Activated CD4-positive, alpha-beta T cell treated with anti-CD3 and anti-CD28 coated beads for 1 hour (primary cell): ENCODE results near the gene IL32.
"Not testable (repeated sequence)": the region's sequence is repeated elsewhere in the genome, so short reads cannot be mapped to it uniquely, and the experiment has no call there.

Source experiments
- DNase-seq: peaks from one replicate; pipeline ENCODE4 v3.0.0-alpha.2; 2020

Gene IL32

DNA sequence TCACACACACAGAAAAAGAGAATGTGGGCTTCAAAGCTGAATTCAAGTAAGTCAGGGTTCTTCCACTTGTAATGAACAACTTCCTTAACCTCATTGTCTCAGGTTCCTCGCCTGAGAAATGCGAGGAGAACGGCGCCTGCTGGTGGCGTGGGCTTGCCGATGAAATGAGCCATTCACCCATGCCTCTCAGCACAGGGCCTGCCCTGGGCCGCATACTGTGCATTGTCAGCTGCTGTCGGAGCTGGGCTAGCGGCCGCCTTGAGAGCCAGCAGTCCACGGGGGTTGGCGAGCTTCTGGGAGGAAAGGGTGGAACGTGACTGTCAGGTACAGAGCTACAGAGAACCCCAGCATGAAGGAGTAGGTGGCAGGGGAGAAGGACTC, 12.1 kb upstream of the IL32 start:
- not testable (repeated sequence) for DNase-seq

DNA sequence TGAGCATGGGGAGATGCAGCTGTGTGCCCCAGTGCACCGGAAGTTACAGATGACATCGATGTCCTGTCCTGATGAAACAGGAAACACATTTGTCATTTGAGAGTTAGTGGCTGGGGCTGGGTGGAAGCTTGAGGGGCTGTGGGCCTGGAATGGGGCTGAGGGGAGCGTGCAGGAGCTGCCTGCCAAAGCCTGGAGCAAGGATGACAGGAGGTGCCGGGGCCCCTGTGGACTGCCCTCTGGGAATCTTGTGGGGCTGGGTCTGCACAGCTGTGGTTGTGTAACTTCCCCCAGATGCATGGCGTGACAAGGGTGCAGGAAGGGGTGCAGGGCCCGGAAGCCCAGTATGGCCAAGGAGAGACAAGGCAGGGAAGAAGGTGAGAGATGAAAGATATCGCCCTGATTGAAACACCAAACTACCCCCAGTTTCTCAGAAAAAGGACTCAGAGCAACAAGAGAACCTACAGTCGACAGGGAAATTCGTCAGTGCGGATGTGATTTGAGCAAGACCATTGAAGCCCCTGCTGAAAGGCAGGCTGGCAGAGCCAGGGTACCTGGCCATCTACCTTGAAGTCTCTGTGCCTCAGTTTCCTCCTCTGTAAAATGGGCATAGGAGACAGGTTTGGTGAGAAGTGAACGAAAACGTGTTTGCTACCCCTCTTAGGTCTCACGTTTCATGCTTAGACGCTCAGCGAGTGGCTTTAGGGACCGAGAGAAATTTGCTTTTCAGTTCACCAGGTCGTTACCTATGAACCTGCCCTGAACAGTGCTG, 10.3 kb upstream of the IL32 start:
- DNase-seq: no peak

DNA sequence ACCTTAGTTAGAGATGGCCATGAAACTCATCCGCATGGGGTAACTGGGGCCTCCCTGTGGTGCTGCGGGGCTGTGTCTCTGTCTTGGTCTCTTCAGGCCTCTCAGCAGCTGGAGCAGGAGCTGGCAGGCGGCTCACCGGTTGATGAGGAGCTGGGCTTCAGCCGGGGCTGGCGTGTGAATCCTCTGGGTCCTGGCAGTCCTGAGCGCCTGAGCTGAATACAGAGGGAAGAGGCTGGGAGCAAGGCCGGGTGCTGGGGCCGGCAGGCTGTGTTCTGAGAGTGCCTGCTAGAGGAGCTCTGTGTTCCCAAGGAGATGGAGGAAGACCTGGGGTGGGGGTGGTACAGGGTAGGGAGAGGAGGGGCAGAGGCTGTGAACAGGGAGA, 9.7 kb upstream of the IL32 start:
- not testable (repeated sequence) for DNase-seq

DNA sequence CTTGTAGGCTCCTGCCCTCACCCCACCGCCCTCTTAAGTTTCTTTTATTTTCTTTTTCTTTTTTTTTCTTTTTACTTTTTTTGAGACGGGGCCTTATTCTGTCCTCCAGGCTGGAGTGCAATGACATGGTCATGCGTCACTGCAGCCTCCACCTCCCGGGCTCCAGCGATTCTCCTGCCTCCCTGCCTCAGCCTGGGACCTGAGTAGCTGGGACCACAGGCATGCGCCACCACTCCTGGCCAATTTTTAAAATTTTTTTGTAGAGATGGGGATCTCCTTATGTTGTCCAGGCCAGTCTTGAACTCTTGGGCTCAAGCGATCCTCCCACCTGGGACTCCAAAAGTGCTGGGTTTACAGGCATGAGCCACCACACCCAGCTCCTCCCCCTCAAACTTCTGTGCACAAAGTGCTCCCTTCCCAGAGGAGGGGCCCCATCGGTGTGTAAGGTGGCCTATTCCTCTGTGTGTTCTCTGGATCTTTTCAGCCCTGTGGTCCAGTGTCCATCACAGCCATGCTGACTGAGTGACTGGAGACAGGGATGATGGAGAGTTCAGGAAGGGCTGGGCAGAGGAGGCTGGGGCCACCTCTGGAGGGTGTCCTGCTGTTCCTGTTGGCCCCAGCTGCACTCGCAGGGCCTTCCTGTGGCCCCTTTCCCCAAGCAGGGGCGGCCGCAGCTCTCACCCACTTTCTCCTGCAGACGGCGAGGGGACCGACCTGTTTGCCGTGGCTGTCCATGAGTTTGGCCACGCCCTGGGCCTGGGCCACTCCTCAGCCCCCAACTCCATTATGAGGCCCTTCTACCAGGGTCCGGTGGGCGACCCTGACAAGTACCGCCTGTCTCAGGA, 8.9 kb upstream of the IL32 start:
- no peak for DNase-seq

DNA sequence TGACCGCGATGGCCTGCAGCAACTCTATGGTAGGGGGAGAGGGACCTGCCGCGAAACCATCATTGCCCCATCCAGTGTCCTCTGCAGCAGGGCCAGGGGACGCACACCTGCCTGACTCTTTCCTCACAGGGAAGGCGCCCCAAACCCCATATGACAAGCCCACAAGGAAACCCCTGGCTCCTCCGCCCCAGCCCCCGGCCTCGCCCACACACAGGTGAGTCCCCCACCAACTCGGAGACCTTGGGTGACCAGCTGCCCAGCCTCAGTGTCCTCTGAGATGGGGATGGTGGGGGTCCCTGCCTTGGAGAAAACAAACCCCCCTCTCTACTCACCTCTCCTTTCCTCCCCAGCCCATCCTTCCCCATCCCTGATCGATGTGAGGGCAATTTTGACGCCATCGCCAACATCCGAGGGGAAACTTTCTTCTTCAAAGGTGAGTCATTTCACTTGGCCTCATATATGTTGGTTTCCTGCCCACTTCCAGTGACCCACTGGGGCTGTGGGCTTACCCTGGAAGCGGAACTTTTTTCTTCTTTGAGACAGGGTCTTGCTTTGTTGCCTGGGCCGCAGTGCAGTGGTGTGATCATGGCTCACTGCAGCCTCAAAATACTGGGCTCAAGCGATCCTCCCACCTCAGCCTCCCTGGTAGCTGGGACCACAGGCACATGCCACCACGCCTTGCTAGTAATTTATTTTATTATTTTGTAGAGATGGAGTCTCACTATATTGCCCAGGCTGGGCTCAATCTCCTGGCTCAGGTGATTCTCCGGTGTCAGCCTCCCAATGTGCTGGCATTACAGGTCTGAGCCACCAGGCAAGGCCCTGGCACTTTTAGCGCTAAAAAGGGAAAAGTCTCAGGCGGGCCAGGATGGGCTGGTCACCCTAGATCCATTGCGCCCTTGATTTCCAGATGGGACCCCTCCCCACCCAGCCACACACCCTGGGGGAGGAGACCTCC, 8.0 kb upstream of the IL32 start:
- no peak for DNase-seq

DNA sequence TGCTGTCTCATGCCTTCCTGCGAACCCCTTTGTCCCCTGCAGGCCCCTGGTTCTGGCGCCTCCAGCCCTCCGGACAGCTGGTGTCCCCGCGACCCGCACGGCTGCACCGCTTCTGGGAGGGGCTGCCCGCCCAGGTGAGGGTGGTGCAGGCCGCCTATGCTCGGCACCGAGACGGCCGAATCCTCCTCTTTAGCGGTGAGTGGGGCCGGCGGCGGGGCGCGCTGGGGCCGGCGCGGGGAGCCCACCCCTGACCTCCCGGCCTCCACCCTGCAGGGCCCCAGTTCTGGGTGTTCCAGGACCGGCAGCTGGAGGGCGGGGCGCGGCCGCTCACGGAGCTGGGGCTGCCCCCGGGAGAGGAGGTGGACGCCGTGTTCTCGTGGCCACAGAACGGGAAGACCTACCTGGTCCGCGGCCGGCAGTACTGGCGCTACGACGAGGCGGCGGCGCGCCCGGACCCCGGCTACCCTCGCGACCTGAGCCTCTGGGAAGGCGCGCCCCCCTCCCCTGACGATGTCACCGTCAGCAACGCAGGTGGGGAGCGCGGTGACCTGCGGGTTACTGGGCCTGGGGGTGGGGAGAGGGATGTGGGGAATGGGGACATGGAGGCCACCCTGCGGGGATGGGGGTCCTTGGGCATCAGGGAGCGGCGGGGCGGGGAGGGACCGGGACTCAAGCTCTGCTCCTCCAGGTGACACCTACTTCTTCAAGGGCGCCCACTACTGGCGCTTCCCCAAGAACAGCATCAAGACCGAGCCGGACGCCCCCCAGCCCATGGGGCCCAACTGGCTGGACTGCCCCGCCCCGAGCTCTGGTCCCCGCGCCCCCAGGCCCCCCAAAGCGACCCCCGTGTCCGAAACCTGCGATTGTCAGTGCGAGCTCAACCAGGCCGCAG, 7.1 kb upstream of the IL32 start:
- no peak for DNase-seq

DNA sequence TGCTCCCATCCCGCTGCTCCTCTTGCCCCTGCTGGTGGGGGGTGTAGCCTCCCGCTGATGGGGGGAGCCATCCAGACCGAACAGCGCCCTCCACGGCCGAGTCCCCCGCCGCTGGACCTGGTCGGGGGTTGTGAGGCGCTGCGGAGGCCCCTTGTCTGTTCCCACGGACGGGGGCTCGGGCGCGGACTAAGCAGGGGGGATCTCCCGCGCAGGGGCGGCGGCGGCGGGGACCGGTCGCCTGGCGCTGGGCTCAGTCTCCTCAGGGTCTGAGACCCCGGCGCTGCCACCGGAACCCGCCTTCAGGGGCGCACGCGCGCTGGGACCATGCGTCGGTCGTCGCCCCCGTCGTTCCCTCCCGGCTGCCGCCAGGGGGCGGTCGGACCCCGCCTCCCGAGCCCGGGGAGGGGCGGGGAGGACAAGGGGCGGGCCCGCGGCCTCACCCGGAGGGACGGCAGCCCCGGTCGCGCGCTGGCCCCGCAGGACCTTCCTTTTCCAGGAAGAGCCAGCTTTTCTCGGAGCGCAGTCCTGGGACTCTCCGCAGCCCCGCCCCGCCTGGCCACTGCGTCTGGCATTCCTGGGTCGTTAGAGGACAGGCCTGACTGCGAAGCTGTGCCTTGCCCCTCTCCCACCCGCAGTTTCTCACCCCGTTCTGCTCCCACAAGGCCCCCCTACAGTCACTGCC, 6.3 kb upstream of the IL32 start:
- peak; percentile 83 for DNase-seq

DNA sequence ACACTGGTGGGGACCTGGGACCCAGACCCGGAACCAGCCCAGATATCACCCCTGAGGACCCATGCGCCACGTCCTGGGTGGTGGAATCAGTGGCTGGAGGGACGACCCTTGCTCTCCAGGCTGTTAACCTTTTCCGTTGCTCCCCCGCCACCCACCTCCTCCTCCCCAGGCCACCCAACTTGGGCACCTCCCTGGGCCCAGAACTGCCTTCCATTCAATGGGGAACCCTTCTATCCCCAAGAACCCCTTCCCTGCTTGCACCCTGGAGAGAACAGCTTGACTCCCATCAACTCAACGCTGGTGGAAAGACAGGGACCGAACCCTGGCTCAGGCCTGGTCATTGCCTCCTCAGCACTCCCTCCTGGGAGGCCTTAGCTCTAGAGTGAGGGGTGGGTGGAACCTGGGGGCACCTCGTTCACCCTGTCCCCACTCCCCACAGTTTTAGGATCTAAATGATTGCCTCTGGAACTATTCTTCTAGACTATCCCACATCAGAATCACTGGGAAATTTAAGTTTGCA, 5.7 kb upstream of the IL32 start:
- DNase-seq: no peak

DNA sequence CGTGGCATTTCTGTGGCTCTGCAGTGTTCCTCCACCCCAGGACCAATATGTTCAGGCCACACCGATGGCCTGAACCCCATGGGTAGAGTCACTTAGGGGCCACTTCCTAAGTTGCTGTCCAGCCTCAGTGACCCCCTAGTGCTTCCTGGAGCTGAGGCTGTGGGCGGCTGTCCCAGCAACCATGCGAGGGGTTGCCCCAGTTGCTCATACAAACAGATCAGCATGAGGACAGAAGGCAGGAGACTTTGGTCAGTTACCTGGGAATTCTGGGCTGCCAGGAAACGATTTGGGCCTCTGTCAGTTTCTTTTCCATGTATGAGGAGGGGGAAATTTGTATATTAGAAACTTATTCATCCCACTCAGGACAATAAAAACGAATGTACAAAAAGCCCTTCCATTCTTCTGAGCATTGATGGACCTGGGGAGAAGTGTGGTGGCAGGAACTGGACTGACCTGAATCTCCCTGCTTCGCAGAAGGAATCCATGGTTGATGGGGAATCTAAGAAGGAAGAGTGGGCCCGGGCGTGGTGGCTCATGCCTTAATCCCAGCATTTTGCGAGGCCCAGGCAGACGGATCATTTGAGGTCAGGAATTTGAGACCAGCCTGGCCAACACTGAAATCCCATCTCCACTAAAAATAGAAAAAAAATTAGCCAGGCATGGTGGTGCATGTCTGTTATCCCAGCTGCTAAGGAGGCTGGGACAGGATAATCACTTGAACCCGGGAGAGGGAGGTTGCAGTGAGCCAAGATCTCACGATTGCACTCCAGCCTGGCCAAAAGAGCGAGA, 4.9 kb upstream of the IL32 start:
- DNase-seq: no peak

DNA sequence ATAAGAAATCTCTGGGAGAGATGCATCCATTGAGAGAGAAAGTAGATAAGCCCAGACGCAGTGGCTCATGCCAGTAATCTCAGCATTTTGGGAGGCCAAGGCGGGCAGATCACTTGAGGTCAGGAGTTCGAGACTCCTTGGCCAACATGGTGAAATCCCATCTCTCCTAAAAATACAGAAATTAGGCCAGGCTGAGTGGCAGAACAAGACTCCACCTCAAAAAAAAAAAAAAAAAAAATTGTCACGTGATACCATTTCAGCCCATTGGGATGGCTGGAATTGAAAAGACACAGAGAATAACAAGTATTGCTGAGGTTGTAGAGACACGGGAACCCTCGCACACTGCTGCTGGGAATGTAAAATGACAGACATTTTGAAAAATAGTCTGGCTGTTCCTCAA, 2.9 kb upstream of the IL32 start:
- DNase-seq: no peak

DNA sequence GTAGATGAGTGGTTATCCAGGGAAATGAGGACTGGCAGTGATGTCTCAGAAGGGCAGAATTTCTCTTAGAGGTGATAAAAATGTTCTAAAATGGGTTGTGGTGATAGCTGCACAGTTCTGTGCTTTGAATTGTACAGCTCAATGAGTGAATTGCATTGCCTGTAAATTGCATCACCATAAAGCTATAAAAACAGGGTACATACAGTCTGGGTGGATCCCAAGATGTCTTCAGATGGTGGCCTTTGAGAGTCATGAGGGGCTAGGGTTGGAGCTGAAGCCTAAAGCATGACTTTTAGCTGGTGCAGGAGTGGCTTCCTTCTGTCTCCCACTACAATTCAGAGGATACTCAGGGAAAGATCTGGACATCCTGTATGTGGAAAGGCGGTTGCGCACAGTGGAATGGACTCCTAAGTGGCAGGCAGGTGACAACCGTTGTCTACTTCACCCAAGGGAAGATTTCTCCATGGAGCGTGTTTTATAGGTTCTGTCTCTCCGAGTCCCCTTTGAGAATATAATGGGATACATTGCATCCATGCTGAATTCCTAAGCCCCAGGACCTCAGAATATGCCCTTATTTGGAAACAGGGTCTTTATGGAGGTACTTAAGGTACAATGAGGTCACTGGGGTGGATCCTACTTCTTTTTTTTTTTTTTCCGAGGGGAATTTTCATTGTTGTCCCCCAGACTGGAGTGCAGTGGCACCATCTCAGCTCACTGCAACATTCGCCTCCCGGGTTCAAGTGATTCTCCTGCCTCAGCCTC, 1.6 kb upstream of the IL32 start:
- DNase-seq: no peak

DNA sequence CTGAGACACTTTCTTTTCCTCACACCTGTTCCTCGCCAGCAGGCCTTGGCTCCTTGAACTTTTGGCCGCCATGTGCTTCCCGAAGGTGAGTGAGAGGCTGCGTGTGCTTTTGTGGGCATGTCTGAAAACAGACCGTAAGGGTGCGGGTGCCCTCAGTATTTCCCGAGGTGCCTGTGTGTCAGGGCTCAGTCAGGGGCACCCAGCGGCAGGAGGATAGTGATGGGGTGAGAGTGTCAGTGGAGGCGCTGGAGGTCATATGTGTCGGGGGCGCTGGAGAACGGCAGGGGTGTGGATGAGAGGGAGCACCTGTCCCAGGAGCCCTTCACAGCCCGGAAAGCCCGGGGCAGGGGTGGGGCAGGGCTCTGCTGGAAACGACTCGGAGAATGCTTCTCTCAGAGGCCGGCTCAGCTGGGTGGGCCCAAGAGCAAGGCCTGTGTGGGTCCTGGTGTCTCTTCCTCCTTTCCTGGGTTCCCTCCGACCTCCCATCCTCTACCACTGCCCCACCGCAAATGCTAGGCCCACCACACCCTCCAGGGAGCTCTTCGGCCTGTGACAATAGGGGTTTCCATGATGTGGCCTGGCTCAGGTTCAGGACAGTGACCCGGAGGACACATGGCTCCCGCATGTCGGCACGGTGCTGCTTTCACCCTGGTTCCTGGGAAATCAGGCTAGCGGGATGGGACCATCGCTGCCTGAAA, 451 bp downstream of the IL32 start:
- no peak for DNase-seq

DNA sequence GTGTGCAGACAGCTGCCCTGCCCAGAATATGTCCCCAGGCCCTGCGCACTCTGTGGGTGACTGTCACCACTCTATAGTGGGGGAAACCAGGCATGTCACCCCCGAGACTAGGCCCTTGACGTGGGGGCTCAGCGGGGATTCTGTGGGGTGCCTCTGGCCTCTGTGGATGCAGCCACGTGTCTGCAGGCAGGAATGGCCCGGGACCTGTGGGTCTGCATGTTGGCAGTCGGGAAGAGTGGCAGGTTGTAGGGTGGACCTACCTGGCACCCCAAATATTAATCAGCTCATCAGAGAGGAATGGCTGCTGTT, 954 bp downstream of the IL32 start:
- no peak for DNase-seq

DNA sequence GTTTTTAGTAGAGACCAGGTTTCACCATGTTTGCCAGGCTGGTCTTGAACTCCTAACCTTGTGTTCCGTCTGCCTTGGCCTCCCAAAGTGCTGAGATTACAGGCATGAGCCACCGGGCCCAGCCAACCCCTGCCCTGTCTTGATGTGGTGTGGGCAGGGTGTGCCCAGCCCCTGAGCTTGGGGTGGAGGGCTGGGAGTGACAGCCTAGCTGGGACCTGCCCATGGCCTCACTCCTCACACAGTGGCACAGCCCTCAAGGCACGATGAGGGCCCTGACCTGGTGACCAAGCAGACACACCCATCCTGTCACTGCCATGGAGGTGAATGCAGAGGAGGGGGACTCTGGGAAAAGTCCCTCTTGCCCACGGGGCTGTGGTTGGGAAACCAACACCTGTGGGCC, 3.0 kb downstream of the IL32 start:
- DNase-seq: no peak

DNA sequence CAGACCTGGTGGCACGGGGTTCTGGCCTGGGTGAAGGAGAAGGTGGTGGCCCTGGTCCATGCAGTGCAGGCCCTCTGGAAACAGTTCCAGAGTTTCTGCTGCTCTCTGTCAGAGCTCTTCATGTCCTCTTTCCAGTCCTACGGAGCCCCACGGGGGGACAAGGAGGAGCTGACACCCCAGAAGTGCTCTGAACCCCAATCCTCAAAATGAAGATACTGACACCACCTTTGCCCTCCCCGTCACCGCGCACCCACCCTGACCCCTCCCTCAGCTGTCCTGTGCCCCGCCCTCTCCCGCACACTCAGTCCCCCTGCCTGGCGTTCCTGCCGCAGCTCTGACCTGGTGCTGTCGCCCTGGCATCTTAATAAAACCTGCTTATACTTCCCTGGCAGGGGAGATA, 3.7 kb downstream of the IL32 start:
- not testable (repeated sequence) for DNase-seq

DNA sequence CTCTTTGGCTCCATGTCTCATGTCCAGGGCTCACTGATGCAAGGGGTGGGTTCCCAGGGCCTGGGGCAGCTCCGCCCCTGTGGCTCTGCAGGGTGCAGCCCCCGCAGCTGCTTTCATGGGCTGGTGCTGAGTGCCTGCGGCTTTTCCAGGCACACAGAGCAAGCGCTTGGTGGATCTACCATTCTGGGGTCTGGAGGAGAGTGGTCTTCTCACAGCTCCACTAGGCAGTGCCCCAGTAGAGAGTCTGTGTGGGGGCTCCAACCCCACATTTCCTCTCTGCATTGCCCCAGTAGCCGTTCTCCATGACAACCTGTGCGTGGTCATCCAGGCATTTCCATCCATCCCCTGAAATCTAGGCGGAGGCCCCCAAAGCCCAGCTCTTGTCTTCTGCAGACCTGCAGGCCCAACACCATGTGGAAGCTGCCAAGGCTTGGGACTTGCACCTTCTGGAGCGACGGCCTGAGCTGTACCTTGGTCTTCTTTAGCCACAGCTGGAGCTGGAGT, 5.2 kb downstream of the IL32 start:
- no peak for DNase-seq

DNA sequence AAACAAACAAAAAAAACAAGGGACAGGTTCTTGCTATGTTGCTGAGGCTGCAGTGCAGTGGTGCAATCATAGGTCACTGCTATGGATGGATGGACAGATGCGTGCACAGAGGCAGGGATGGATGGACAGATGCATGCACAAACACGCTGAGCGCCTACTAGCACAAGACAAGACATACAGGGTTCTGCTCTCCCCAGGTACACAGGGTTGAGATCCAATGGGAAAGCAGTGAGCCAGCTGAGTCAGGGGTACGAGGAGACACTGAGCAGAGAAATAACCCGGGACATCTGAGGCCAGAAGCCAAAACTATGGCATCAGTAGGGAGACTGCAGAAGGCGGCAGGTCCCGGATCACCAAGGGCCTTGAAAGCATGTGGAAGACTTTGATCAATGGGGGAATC, 6.2 kb downstream of the IL32 start:
- DNase-seq: no peak

DNA sequence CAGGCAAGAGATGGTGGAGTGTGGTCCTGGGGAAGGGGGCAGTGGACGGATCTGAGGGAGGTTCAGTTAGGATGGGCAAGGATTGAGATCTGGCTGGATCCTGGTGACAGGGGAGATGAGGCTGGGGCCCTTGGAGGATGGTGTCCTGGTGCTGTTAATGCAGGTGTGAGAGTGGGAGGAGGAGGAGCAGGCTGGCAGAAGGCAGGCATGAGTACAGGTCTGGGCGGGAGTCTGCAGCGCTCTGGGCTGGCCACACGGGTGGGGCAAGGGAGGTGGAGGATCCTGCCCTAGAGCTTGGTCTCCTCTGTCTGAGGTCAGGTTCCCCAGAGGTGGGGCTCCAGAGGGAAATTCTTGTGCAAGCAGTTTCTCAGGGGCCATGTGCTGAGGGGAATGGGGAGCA, 6.7 kb downstream of the IL32 start:
- DNase-seq: not testable (repeated sequence)
